Suprapubic skin (tissue), 3 donors: Measurements from ENCODE around the gene MOAP1.

Experiments used
- POLR2AphosphoS5 ChIP-seq, 3 donors: sonication (generic); formaldehyde crosslinking; IDR thresholded peaks; one replicate each; pipeline ENCODE4 v1.6.1; 2017; ENCODE audit warnings: antibody characterized with exemption in 3 of 3
- TF ChIP-seq, protein P1 (sequence below), 2 donors: fragments of 200-600 bp in 1 of 2; fragments of 450-650 bp in 1 of 2; sonication (generic) in 1 of 2; IDR thresholded peaks; one replicate each; pipeline ENCODE4 v1.5.1; 2016 to 2019; ENCODE audit warnings: antibody characterized with exemption in 2 of 2, mild to moderate bottlenecking in 1 of 2, moderate library complexity in 1 of 2

DNA sequence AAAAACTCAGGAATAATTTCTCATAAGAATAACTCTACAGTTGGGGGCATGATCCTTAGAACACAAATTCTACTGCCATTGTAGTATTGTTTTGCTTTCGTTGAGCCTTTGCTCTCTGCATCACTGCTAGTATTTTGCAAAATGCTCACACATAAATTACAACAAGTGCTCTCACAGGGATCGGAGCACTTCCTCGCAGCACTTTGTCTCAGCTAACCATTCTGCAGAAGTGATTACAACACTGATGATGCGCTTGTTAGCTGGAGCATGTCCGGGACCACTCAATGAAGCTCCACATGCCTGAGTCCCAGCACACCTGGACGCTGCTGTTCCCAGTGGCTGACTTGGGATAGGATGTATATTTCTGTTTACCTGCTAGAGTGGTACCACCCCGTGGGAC lies 31.6 kb downstream of the MOAP1 start:
- TF ChIP-seq, protein P1, sequence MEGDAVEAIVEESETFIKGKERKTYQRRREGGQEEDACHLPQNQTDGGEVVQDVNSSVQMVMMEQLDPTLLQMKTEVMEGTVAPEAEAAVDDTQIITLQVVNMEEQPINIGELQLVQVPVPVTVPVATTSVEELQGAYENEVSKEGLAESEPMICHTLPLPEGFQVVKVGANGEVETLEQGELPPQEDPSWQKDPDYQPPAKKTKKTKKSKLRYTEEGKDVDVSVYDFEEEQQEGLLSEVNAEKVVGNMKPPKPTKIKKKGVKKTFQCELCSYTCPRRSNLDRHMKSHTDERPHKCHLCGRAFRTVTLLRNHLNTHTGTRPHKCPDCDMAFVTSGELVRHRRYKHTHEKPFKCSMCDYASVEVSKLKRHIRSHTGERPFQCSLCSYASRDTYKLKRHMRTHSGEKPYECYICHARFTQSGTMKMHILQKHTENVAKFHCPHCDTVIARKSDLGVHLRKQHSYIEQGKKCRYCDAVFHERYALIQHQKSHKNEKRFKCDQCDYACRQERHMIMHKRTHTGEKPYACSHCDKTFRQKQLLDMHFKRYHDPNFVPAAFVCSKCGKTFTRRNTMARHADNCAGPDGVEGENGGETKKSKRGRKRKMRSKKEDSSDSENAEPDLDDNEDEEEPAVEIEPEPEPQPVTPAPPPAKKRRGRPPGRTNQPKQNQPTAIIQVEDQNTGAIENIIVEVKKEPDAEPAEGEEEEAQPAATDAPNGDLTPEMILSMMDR (IDR thresholded peaks at IDR 0.05) = no peak
- TF ChIP-seq POLR2AphosphoS5 (IDR thresholded peaks at IDR 0.05) = no peak
